Ureter (tissue), 1 donor: ENCODE measurements around the gene SH3RF2. TPM values are rescaled to one million over a fixed set of nuclear protein-coding genes. Genes with fewer than 3 reads are reported as not detected.
"Not testable (repeated sequence)": the region's sequence is repeated elsewhere in the genome, so short reads cannot be mapped to it uniquely, and the experiment has no call there.

Source experiments
- DNase-seq: peaks from one replicate; pipeline ENCODE4 v3.0.0-alpha.2; 2020; ENCODE audit warnings: low spot score
- total RNA-seq: library from RNA; stranded (reverse); gene quantifications from one replicate; pipeline ENCODE4 v1.2.4, GENCODE V29; 2023
- donor health status: DM: yes; HTN: yes; CAD: no.

SH3RF2 gene
- total RNA-seq, 1 donor from 2014 or later, result 9.5 TPM

GRCh38 chr5:146005723-146006122 lies 69.3 kb downstream of the SH3RF2 start:
- no peak for DNase-seq

GRCh38 chr5:146006470-146007190 lies 70.3 kb downstream of the SH3RF2 start:
- no peak for DNase-seq

GRCh38 chr5:146007270-146007669 lies 70.9 kb downstream of the SH3RF2 start:
- DNase-seq, result no peak

GRCh38 chr5:146007989-146008388 lies 71.6 kb downstream of the SH3RF2 start:
- DNase-seq, result no peak

- DNase-seq, result no peak
Observed at GRCh38 chr5:146009020-146009419, 72.6 kb downstream of the SH3RF2 start.

GRCh38 chr5:146010447-146010846 lies 74.1 kb downstream of the SH3RF2 start:
- DNase-seq, result not testable (repeated sequence)

GRCh38 chr5:146013761-146014160 lies 77.4 kb downstream of the SH3RF2 start:
- no peak for DNase-seq

- DNase-seq, result no peak
Observed at GRCh38 chr5:146015001-146015400, 78.6 kb downstream of the SH3RF2 start.

- DNase-seq, result no peak
Observed at GRCh38 chr5:146016764-146017484, 80.5 kb downstream of the SH3RF2 start.

- no peak for DNase-seq
Observed at GRCh38 chr5:146018514-146019375, 82.4 kb downstream of the SH3RF2 start.

GRCh38 chr5:146020100-146020499 lies 83.7 kb downstream of the SH3RF2 start:
- DNase-seq, result no peak

- DNase-seq, result no peak
Observed at GRCh38 chr5:146024034-146024433, 87.7 kb downstream of the SH3RF2 start.

- no peak for DNase-seq
Observed at GRCh38 chr5:146025114-146025680, 88.8 kb downstream of the SH3RF2 start.

GRCh38 chr5:146025681-146026080 lies 89.3 kb downstream of the SH3RF2 start:
- no peak for DNase-seq

GRCh38 chr5:146026307-146027010 lies 90.1 kb downstream of the SH3RF2 start:
- DNase-seq, result no peak

GRCh38 chr5:146027751-146028150 lies 91.4 kb downstream of the SH3RF2 start:
- DNase-seq, result peak; percentile 76

GRCh38 chr5:146032911-146033310 lies 96.5 kb downstream of the SH3RF2 start:
- DNase-seq, result no peak

- no peak for DNase-seq
Observed at GRCh38 chr5:146034127-146034526, 97.7 kb downstream of the SH3RF2 start.

GRCh38 chr5:146034605-146035004 lies 98.2 kb downstream of the SH3RF2 start:
- no peak for DNase-seq

- DNase-seq, result no peak
Observed at GRCh38 chr5:146039420-146039819, 103.0 kb downstream of the SH3RF2 start.

GRCh38 chr5:146040527-146040926 lies 104.1 kb downstream of the SH3RF2 start:
- DNase-seq, result no peak
